Fibroblast of peridontal ligament (primary cell): ENCODE results near the gene PITPNC1.
"Not testable (repeated sequence)": the region's sequence is repeated elsewhere in the genome, so short reads cannot be mapped to it uniquely, and the experiment has no call there.

Experiments
- DNase-seq: peaks from one replicate; pipeline ENCODE4 v3.0.0-alpha.2; 2010; ENCODE audit errors: extremely low read depth

PITPNC1 gene

DNA sequence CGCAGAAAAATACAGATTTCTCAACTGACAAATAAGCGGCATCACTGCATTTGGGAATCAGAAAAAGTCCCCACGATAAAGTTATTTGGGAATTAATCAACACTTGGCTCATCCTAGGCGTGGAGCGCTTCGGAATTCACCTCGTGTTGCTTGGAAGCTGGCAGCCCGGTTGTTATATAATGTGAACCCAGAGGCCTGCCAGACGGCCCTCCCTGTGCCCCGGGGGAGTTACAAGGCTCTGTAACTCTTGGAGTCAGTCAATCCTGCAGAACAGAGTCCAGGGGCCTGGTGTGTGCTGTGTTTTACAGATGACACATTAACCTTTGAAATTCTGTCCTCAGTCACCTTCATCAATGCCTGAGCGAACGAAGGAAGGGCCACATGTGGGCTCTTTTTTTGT is 111.1 kb downstream of the PITPNC1 start:
- no peak for DNase-seq

- DNase-seq = no peak
Measured at GRCh38 chr17:67488768-67489167, 111.7 kb downstream of the PITPNC1 start.

- no peak for DNase-seq
Measured at GRCh38 chr17:67489273-67489672, 112.2 kb downstream of the PITPNC1 start.

DNA sequence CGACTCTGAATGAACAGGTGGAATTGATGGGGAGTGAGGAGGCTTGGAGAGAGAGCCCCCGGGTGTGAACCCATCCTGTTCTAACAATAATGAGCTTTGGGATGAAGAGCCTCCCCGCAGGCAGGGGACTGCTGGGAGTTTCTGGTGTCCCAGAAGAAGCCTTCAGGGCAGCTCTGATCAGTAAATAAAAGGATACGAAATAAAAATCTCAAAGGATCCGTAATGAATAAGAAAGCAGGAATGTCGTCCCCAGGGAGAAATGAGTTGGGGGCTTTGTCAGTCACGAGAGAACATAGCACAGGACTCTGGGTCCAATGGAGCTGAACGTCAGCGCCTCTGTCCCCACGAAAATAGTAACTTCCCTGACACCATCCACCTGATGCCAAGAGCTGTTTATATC is 113.4 kb downstream of the PITPNC1 start:
- no peak for DNase-seq

- peak; percentile 99 for DNase-seq
Measured at GRCh38 chr17:67491009-67491680, 114.1 kb downstream of the PITPNC1 start.

DNA sequence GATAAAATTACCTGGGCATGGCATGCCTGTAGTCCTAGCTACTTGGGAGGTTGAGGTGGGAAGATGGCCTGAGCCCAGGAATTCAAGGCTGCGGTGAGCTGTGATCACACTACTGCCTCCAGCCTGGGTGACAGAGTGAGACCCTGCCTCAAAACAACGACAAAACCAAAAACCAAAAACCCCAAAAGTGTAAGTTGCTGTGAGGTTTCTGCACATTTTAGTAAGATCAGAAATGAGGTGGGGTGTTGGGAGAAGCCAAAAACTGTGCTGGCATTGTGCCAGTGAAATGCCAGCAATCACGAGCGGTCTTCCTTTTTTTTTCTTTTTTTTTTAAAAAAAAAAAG is 114.6 kb downstream of the PITPNC1 start:
- peak; percentile 38 for DNase-seq

GRCh38 chr17:67492251-67492740 is 115.2 kb downstream of the PITPNC1 start:
- no peak for DNase-seq

- peak; percentile 52 for DNase-seq
Measured at GRCh38 chr17:67492824-67493517, 115.9 kb downstream of the PITPNC1 start.

GRCh38 chr17:67493812-67494211 is 116.7 kb downstream of the PITPNC1 start:
- DNase-seq = no peak

DNA sequence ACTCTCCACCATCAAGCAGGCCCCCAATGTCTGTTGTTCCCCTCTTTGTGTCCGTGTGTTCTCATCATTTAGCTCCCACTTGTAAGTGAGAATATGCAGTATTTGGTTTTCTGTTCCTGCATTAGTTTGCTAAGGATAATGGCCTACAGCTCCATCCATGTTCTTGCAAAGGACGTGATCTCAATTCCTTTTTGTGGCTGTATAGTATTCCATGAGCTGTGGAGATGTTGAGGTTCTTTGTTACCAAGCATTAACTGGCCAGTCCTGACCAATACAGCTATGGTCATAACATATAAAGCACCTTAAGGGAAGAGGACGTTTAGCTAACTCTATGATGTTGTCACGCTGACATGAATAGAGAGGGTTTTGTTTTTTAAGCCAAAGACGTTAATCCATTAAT is 118.5 kb downstream of the PITPNC1 start:
- not testable (repeated sequence) for DNase-seq

GRCh38 chr17:67496286-67496685 is 119.2 kb downstream of the PITPNC1 start:
- DNase-seq = no peak

DNA sequence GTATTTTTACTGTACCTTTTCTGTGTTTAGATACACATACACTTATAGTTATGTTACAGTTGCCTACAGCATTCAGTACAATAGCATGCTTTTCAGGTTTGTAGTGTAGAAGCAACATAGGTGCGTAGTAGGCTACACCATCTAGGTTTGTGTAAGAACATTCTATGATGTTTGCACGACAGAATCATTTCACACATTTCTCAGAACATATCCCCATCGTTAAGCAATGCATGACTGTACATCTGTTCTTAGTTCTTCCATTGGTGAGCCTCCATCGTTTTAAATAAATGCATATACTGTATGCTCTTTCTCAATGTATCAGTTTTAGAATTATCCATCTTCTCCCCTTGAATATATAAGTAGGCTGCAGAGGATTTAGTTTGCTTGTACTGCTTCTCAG is 122.6 kb downstream of the PITPNC1 start:
- no peak for DNase-seq

- peak; percentile 60 for DNase-seq
Measured at GRCh38 chr17:67500261-67500660, 123.2 kb downstream of the PITPNC1 start.

DNA sequence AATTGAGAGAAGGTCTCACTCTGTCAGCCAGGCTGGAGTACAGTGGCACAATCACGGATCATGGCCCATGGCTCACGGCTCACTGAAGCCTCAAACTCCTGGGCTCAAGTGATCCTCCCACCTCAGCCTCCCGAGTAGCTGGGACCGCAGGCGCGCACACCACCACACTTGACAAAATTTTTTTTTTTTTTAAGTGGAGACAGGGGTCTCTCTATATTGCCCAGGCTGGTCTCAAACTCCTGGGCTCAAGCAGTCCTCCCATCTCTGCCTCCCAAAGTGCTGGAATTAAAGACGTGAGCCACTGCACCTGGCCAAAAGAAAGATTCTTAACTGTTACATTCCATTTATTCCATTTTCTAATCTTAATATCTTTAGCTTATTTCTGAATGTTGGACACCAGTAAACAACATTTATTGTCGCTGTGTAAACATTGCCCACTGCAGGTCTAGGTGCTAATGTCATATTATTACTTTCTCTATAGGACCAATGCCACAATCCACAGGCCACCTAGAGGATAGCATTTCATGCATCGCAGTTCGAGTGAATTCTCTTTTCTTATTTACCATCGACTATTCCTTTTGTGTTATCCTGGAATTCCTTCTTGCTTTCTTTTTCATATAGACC is 123.7 kb downstream of the PITPNC1 start:
- DNase-seq = no peak

- DNase-seq = no peak
Measured at GRCh38 chr17:67502151-67502550, 125.1 kb downstream of the PITPNC1 start.

DNA sequence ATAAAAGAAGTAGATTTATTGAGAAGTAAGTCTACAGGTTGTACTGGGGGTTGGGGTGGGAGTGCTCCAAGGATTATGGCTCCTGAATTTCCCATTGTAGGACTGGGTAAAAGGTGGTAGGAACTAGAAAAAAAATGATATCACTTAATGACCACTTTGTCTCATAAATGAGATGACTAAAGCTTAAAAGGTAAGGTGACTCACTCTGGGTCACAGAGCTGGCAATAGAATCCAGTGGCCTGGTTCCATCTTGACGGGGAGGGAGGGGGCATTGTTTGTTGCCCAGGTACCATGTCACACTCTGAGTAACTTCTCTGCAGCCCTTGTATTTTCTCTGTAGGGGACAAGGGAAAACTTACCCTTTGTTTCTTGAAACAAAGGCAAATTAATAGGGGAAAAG is 126.1 kb downstream of the PITPNC1 start:
- no peak for DNase-seq

- no peak for DNase-seq
Measured at GRCh38 chr17:67503739-67504138, 126.7 kb downstream of the PITPNC1 start.

- no peak for DNase-seq
Measured at GRCh38 chr17:67504182-67504581, 127.1 kb downstream of the PITPNC1 start.

DNA sequence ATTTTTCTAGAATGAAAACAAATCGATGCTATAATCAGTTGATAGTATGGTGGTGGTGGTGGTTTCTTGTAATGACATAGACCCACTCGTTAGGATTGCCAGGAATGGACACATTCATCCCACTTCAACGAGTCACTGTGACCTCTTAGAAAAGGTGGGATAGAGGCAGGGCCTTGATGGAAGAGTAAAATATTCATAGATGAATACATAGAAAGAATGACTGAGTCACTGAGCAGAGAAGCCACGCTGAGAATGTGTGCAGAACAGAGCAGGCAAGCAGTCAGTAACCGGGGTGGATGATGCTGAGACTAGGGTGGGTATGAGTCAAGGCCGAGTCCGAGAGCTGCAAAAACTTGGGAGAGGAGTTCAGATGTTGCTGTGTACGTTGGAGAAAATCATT is 129.9 kb downstream of the PITPNC1 start:
- peak; percentile 64 for DNase-seq

GRCh38 chr17:67509390-67510287 is 132.6 kb downstream of the PITPNC1 start:
- peak; percentile 70 for DNase-seq

DNA sequence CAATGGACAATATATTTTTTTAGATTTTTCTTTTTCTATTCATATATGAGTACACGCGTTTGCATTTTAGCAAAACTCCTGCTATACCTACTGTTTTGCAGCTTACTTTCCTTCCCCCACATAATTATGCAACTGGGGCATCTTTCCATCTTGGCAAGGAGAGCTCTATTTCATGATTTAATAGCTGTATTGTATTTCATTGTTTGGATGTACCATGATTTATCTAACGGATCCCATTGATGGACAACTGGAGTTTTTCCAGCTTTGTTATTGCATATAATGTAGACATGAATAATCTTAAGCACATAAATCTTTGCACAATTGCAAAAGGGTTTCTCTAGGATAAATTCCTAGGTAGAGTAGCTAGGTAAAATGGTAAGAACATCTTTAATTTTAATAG is 133.9 kb downstream of the PITPNC1 start:
- DNase-seq = no peak

DNA sequence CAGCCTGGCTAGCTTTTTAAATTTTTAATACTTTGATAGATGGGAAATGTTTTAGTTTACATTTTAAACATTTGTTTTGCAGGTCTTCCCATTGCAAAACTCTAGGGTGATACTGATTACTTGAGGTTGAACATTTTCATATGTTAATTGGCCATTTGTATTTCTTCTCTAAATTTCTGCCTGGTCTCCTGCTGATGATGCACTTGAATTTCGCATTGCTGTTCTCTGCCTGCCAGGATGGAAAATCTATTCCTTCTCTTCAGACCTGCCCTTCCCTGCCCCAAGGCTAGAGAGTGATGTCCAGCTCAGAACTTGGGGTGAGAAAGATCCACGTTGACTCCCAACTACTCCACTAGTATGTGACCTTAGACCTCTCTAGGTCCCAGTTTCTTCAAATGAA is 134.7 kb downstream of the PITPNC1 start:
- no peak for DNase-seq
